GM21786 (cell line): ENCODE data around the gene INTS11.

ENCODE experiments used
- ATAC-seq: cut with Tn5 transposase; IDR thresholded peaks from one replicate; pipeline ENCODE4 v1.9.1; 2021; ENCODE audit not compliant: unreplicated experiment

The INTS11 gene

GRCh38 chr1:1287288-1288110 is 37.0 kb downstream of the INTS11 start:
- ATAC-seq = no peak

GRCh38 chr1:1286313-1287261 is 37.9 kb downstream of the INTS11 start:
- ATAC-seq = no peak

- no peak for ATAC-seq
Observed at GRCh38 chr1:1285611-1286311, 38.7 kb downstream of the INTS11 start.

- ATAC-seq = no peak
Observed at GRCh38 chr1:1285102-1285571, 39.3 kb downstream of the INTS11 start.

GRCh38 chr1:1284221-1285101 is 40.0 kb downstream of the INTS11 start:
- ATAC-seq = no peak

GRCh38 chr1:1283821-1284220 is 40.6 kb downstream of the INTS11 start:
- ATAC-seq = no peak

GRCh38 chr1:1282998-1283397 is 41.5 kb downstream of the INTS11 start:
- ATAC-seq = no peak

GRCh38 chr1:1281533-1282321 is 42.7 kb downstream of the INTS11 start:
- no peak for ATAC-seq

- no peak for ATAC-seq
Observed at GRCh38 chr1:1280782-1281481, 43.5 kb downstream of the INTS11 start.

- ATAC-seq = no peak
Observed at GRCh38 chr1:1279028-1279427, 45.4 kb downstream of the INTS11 start.

- ATAC-seq = no peak
Observed at GRCh38 chr1:1278620-1279019, 45.8 kb downstream of the INTS11 start.

- no peak for ATAC-seq
Observed at GRCh38 chr1:1275836-1276235, 48.6 kb downstream of the INTS11 start.

- no peak for ATAC-seq
Observed at GRCh38 chr1:1274931-1275431, 49.5 kb downstream of the INTS11 start.

GRCh38 chr1:1274299-1274930 is 50.0 kb downstream of the INTS11 start:
- ATAC-seq = peak; percentile 12

- peak; percentile 84 for ATAC-seq
Observed at GRCh38 chr1:1273512-1274298, 50.8 kb downstream of the INTS11 start, which contains the start of gene UBE2J2. UBE2J2 (minus strand) TSS chr1:1273854; CDS start chr1:1267992, 5,862 bp downstream.

- no peak for ATAC-seq
Observed at GRCh38 chr1:1273209-1273511, 51.3 kb downstream of the INTS11 start.
